GM06990 (cell line): ENCODE measurements around the gene LRRC75A.

Experiments
- DNase-seq: peaks from one replicate; pipeline ENCODE4 v3.0.0-alpha.2; 2011; ENCODE audit not compliant: insufficient read length; ENCODE audit errors: extremely low read depth
- H3K27me3 ChIP-seq: replicated peaks from 2 replicates; pipeline ENCODE4 v1.6.0; 2011; ENCODE audit warnings: low read length; ENCODE audit not compliant: control insufficient read depth, insufficient read depth
- H3K36me3 ChIP-seq: 2 replicates; pipeline ENCODE4 v1.5.1; 2011; ENCODE audit warnings: low read length; ENCODE audit not compliant: control insufficient read depth, insufficient read depth
- H3K4me3 ChIP-seq: replicated peaks from 2 replicates; pipeline ENCODE4 v1.5.1; 2011; ENCODE audit warnings: low read depth, mild to moderate bottlenecking, control low read depth, low read length
- TF ChIP-seq, protein P1 (sequence below): IDR thresholded peaks from 2 replicates; pipeline ENCODE4 v1.5.1; 2011; ENCODE audit warnings: low read length, control low read depth, mild to moderate bottlenecking, inconsistent platforms; ENCODE audit not compliant: insufficient read depth, poor library complexity, severe bottlenecking

Gene LRRC75A

GRCh38 chr17:16450028-16450427 is 42.0 kb downstream of the LRRC75A start:
- H3K36me3 ChIP-seq, result peaks cover 16% of the 10 kb centered on the region
- no peak overlapping the region for H3K4me3 ChIP-seq
- no peaks in the 10 kb centered on the region for H3K27me3 ChIP-seq
- TF ChIP-seq, protein P1, sequence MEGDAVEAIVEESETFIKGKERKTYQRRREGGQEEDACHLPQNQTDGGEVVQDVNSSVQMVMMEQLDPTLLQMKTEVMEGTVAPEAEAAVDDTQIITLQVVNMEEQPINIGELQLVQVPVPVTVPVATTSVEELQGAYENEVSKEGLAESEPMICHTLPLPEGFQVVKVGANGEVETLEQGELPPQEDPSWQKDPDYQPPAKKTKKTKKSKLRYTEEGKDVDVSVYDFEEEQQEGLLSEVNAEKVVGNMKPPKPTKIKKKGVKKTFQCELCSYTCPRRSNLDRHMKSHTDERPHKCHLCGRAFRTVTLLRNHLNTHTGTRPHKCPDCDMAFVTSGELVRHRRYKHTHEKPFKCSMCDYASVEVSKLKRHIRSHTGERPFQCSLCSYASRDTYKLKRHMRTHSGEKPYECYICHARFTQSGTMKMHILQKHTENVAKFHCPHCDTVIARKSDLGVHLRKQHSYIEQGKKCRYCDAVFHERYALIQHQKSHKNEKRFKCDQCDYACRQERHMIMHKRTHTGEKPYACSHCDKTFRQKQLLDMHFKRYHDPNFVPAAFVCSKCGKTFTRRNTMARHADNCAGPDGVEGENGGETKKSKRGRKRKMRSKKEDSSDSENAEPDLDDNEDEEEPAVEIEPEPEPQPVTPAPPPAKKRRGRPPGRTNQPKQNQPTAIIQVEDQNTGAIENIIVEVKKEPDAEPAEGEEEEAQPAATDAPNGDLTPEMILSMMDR, result no peak
- DNase-seq, result no peak

GRCh38 chr17:16449121-16449570 is 42.8 kb downstream of the LRRC75A start:
- TF ChIP-seq, protein P1, result no peak
- DNase-seq, result no peak
- H3K4me3 ChIP-seq, result no peak overlapping the region
- H3K36me3 ChIP-seq, result peaks cover 16% of the 10 kb centered on the region
- no peaks in the 10 kb centered on the region for H3K27me3 ChIP-seq

DNA sequence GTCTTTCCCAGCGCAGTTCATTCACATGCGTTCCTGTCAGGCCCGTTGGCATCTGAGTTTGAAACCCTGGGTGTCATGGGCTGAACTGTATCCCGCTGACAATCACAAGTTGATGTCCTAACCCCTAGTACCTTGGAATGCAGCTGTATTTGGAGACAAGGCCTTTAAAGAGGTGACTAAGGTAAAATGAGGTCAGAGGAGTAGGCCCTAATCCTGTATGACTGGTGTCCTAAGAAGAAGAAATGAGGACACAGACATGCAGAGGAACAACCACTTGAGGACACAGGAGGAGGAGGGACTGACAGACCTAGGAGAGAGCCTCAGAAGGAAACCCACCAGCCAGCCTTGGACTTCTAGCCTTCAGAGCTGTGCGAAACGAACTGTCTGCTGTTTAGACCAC is 43.5 kb downstream of the LRRC75A start:
- Histone ChIP-seq H3K4me3 (no peak overlapping the region), H3K27me3 (no peaks in the 10 kb centered on the region), H3K36me3 (peaks cover 22% of the 10 kb centered on the region)
- TF ChIP-seq, protein P1, result no peak
- DNase-seq, result no peak

DNA sequence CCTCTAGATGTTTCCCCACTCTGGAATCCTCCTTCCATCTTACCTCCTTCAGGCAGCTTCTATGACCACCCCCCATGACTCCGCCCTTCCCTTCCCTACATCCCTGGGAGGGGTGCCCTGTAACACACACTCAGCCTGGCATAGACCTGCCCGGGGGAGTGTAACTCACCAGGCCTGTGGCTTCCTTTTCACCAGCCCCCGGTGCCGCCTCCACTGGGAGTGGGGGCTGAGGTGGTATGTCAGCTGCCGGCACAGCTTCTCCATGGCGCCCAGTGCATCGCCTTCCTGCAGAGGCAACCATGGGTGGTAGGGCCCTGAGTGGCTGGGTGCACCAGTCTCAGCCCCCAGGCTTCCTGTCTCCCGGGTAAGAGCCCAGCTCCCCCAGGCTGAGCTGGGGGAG is 44.3 kb downstream of the LRRC75A start:
- no peak for DNase-seq
- TF ChIP-seq, protein P1, result no peak
- peaks cover 29% of the 10 kb centered on the region for H3K36me3 ChIP-seq
- no peak overlapping the region for H3K4me3 ChIP-seq
- H3K27me3 ChIP-seq, result no peaks in the 10 kb centered on the region

DNA sequence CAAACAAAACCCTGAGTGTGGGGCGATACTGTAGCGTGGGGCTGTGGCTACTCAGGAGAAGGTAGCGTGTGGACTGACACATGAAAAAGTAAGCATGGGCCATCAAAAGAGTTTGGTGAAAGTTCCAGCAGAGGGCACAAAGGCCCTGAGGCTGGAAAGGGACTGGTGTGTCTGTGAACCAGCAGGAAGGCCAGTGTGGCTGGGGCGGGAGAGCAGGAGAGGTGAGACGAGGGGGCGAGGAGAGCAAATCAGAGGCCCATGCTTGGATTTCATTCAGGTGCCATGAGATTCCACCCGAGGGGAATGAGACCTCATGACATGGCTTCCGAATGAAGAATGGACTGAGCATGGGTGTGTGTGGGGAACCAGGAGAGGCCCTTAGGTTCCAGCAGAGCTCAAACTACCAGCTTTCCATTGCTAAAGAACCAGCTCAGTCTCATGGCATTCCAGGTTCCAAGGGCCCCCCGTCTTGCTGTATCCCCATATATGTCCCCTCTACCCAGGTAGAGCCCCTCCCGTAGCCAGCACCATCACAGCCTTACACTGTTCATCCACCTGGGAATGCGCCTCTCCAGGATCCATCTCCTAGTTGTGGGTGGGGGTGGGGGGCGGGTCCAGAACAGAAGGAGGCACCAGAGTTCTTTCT is 45.5 kb downstream of the LRRC75A start:
- Histone ChIP-seq H3K27me3 (no peaks in the 10 kb centered on the region), H3K36me3 (peaks cover 39% of the 10 kb centered on the region), H3K4me3 (no peak overlapping the region)
- DNase-seq, result no peak
- TF ChIP-seq, protein P1, result peak; percentile 14

DNA sequence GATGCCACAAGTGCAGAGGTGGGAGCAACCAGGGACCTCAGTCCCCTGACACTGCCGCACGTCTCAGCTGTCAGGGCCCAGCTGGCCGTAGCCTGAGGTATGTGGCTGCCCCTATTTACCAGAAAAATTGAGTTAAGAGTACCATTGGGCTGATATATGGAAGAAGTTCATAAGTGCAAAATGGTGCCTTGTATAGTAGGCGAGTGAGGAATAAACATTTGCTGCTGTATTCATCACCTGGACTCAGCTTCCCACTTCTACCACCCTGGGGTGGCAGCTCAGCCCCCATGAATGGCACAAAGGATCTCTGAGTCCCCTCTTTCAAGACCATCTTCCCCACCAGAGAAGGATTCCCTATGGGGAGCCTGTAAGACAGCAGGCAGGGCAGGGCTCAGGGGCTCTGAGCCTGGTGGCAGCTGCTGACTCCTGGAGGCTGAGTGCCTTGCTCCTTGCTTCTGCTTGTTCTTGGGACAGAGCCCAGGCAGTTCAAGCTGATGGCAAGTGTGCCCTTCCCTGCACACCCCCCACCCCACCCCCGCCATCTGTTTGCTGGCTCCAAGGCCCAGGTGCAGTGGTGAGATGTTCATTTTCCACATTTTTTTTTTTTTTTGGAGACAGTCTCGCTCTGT is 47.6 kb downstream of the LRRC75A start:
- TF ChIP-seq, protein P1, result no peak
- H3K36me3 ChIP-seq, result peaks cover 50% of the 10 kb centered on the region
- peak; percentile 59 for DNase-seq
- H3K27me3 ChIP-seq, result no peaks in the 10 kb centered on the region
- H3K4me3 ChIP-seq, result no peak overlapping the region
